ENCODE results near the gene KRTCAP2.

Gene KRTCAP2

DNA sequence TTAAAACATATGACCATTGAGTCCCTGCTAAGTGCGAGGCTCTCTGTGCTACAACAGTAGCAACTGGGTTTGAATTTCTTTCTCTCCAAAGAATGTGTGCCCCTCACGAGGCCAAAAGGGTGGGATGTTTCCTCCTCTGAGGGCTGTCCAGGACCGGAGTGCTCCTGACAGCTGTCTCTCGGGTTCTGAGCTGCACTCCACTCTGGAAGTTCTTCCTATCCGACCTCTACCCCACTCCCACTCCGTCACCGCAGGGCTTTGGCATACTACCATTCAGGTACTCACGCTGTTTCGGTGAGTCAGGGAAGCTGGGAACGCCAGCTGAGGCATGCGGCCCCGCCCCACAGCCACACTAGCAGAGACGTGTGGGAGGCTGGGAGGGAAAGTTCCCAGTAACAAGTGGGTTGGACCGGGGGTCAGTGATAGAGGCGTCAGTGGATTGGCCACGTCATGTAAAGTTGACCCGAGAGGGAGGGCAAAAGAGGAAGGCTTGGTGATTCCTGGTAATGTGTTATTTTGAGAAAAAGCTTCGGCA, 38.2 kb downstream of the KRTCAP2 start:
- TF ChIP-seq, protein P1, sequence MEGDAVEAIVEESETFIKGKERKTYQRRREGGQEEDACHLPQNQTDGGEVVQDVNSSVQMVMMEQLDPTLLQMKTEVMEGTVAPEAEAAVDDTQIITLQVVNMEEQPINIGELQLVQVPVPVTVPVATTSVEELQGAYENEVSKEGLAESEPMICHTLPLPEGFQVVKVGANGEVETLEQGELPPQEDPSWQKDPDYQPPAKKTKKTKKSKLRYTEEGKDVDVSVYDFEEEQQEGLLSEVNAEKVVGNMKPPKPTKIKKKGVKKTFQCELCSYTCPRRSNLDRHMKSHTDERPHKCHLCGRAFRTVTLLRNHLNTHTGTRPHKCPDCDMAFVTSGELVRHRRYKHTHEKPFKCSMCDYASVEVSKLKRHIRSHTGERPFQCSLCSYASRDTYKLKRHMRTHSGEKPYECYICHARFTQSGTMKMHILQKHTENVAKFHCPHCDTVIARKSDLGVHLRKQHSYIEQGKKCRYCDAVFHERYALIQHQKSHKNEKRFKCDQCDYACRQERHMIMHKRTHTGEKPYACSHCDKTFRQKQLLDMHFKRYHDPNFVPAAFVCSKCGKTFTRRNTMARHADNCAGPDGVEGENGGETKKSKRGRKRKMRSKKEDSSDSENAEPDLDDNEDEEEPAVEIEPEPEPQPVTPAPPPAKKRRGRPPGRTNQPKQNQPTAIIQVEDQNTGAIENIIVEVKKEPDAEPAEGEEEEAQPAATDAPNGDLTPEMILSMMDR (IDR thresholded peaks at IDR 0.05; ENCODE audit: low read depth, low read length), result no peak
- peak; percentile 80 for DNase-seq (ENCODE audit: extremely low read depth, low read depth)

DNA sequence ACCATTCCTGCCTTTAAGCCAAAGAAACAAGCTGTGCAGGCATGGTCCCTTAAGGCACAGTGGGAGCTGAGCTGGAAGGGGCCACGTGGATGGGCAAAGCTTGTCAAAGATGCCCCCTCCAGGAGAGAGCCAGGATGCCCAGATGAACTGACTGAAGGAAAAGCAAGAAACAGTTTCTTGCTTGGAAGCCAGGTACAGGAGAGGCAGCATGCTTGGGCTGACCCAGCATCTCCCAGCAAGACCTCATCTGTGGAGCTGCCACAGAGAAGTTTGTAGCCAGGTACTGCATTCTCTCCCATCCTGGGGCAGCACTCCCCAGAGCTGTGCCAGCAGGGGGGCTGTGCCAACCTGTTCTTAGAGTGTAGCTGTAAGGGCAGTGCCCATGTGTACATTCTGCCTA, 38.8 kb downstream of the KRTCAP2 start:
- no peak for DNase-seq (ENCODE audit: extremely low read depth, low read depth)
- TF ChIP-seq, protein P1 (IDR thresholded peaks at IDR 0.05; ENCODE audit: low read depth, low read length), result no peak

DNA sequence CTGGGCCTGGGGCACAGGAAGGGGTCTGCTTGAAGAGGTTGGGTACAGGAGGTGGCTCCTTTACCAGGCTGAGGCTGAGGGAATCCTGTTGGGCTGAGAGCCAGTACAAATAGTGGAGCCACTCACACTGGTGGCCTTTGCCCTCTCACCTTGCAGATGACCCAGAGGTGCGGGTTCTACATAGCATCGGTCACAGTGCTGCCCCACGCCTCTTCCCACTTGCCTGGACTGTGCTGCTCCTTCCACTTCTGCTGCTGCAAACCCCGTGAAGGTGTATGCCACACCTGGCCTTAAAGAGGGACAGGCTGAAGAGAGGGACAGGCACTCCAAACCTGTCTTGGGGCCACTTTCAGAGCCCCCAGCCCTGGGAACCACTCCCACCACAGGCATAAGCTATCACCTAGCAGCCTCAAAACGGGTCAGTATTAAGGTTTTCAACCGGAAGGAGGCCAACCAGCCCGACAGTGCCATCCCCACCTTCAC, 39.3 kb downstream of the KRTCAP2 start:
- no peak for DNase-seq (ENCODE audit: extremely low read depth, low read depth)

DNA sequence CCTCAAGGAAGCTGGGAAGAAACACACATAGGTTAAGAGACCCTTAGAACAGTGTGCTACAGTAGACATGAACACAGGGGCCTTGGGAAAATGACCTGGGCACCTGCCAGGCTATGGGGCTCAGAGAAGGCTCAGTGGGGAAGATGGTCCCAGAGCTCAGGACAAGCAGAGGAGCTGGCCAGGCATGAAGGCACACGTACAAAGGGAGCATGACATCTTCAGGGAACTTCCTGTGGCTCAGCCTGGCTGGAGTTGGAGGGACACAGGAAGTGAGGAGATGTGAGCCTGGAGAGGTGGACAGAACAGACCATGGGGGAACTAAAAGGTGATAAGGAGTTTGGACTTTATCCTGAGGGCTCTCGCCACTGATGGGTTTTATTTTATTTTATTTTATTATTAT, 41.2 kb downstream of the KRTCAP2 start:
- TF ChIP-seq, protein P1 (IDR thresholded peaks at IDR 0.05; ENCODE audit: low read depth, low read length), result no peak
- DNase-seq (ENCODE audit: extremely low read depth, low read depth), result no peak

More for the DNA sequence above, 39.3 kb downstream of the KRTCAP2 start:
- TF ChIP-seq, protein P1 (IDR thresholded peaks at IDR 0.05; ENCODE audit: low read depth, low read length), result no peak

DNA sequence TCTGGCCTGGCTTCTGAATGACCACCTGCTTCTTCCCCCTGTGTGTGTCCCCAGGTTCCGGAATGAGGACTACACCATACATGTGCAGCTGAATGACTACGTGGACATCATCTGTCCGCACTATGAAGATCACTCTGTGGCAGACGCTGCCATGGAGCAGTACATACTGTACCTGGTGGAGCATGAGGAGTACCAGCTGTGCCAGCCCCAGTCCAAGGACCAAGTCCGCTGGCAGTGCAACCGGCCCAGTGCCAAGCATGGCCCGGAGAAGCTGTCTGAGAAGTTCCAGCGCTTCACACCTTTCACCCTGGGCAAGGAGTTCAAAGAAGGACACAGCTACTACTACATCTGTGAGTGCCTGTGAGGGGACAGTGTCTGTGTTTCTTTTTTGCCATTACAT, 41.8 kb downstream of the KRTCAP2 start:
- TF ChIP-seq, protein P1 (IDR thresholded peaks at IDR 0.05; ENCODE audit: low read depth, low read length), result no peak
- no peak for DNase-seq (ENCODE audit: extremely low read depth, low read depth)

GRCh38 chr1:155130272-155131006, 42.7 kb downstream of the KRTCAP2 start:
- TF ChIP-seq, protein P1 (IDR thresholded peaks at IDR 0.05; ENCODE audit: low read depth, low read length), result no peak
- no peak for DNase-seq (ENCODE audit: extremely low read depth, low read depth)

GRCh38 chr1:155128755-155129473, 44.2 kb downstream of the KRTCAP2 start:
- DNase-seq (ENCODE audit: extremely low read depth, low read depth), result no peak
- TF ChIP-seq, protein P1 (IDR thresholded peaks at IDR 0.05; ENCODE audit: low read depth, low read length), result no peak
